ENCODE measurements around the gene S1PR2. TPM values are rescaled to one million over a fixed set of nuclear protein-coding genes. Genes with fewer than 3 reads are reported as not detected.

Gene S1PR2
- total and polyA plus RNA-seq, 4 donors: 3.3 to 14.3 (median 7.0) TPM

DNA sequence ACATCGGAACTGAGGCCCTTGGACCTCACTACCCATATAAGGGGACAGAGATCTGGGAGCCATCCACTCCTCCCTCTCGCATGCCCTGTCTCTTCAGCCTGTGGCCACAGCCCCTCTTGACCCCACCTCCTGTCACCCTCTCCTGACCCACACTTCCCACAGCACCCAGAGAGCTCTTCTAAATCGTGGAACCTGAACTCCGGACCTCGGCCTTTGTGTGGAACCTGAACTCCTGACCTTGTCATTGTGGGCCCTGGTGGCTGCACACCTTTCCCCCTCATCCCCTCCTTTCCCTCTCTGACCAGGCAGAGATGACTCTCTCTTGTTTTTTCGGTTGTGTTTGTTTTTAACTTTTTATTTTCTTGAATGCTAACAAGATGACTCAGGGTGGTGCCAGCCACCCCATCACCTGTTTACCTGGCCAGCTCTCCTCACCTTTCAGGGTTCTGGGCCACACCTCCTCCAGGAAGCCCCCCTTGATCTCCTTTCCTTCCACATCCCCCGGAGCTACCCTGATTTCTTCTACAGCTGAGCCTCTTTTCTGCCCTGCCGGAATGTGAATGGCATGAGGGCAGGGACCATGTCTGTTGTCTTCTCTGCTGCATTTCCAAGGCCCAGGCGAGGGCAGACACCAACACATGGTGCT lies 26.0 kb upstream of the S1PR2 start:
- DNase-seq (no peak), ATAC-seq (ENCODE audit: low FRiP score) (no peak)
- intact Hi-C loops (cut with DNase I): no loop called here
- Histone ChIP-seq H3K4me1 (ENCODE audit: control insufficient read depth in 1 of 2, insufficient read depth in 2 of 2, low read length in 2 of 2) (no peaks in the 10 kb centered on the region), H3K36me3 (ENCODE audit: control insufficient read depth in 1 of 2, insufficient read depth in 2 of 2, low read length in 1 of 2) (peaks cover 0 to 2% of the 10 kb centered on the region in 2 donors), H3K9me3 (ENCODE audit: control insufficient read depth, low read length) (no peaks in the 10 kb centered on the region), H3K27ac (ENCODE audit: low read depth in 1 of 2, low read length in 2 of 2) (no peak overlapping the region), H3K27me3 (ENCODE audit: control insufficient read depth in 1 of 2, insufficient read depth in 2 of 2, low read length in 1 of 2) (no peaks in the 10 kb centered on the region), H3K4me3 (ENCODE audit: low read length in 2 of 2) (no peak overlapping the region)
- 83 to 85% methylated on average over 9 of the region's 9 CpGs for WGBS, 2 donors

DNA sequence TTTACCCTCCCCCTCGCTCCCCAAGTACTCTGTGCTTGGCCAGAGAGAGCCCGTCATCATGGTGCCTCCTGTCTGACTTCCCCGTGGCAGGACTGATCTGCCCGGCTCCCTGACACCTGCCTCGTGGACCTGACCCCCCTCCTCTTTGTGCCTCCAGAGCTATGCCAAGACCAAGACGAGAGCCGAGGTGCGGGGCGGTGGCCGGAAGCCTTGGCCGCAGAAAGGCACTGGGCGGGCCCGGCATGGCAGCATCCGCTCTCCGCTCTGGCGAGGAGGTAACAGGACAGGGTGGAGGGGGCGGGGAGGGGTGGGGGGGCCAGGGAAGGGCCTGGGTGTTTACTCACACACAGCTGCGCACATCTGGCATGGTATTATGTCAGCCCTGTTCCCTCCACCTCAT lies 25.4 kb upstream of the S1PR2 start:
- H3K4me3 ChIP-seq (ENCODE audit: low read length in 2 of 2): no peak overlapping the region
- 86 to 87% methylated on average over 18 of the region's 18 CpGs for WGBS, 2 donors
- ATAC-seq (ENCODE audit: low FRiP score): no peak
- no peak for DNase-seq
- intact Hi-C loops (cut with DNase I): no loop called here
- H3K36me3 ChIP-seq (ENCODE audit: control insufficient read depth in 1 of 2, insufficient read depth in 2 of 2, low read length in 1 of 2): peaks cover 0 to 2% of the 10 kb centered on the region in 2 donors
- no peak overlapping the region for H3K27ac ChIP-seq (ENCODE audit: low read depth in 1 of 2, low read length in 2 of 2)
- H3K27me3 ChIP-seq (ENCODE audit: control insufficient read depth in 1 of 2, insufficient read depth in 2 of 2, low read length in 1 of 2): no peaks in the 10 kb centered on the region
- H3K9me3 ChIP-seq (ENCODE audit: control insufficient read depth, low read length): no peaks in the 10 kb centered on the region
- no peaks in the 10 kb centered on the region for H3K4me1 ChIP-seq (ENCODE audit: control insufficient read depth in 1 of 2, insufficient read depth in 2 of 2, low read length in 2 of 2)

DNA sequence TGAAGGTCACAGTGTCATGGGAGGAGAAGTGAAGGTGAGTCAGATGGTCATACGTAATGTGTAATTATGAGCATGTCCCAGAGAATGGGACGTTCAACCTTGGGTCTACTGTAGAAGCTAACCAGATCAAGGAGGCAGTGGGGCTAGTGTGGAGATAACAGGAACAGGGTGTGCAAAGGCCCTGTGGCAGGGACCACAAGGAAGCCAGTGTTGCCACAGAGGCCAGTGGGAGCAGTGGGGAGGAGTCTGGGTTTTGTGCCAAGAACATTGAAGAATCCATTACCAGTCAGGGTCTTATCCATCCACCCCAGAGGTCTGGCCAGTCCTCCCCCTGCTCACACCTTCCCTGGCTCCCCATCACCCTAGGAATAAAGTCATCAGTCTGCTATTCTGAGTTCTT lies 24.2 kb upstream of the S1PR2 start:
- intact Hi-C loops (cut with DNase I): no loop called here

GRCh38 chr19:10254244-10254643 lies 23.1 kb upstream of the S1PR2 start:
- peaks cover 0 to 2% of the 10 kb centered on the region in 2 donors for H3K36me3 ChIP-seq (ENCODE audit: control insufficient read depth in 1 of 2, insufficient read depth in 2 of 2, low read length in 1 of 2)
- no peaks in the 10 kb centered on the region for H3K9me3 ChIP-seq (ENCODE audit: control insufficient read depth, low read length)
- H3K4me3 ChIP-seq (ENCODE audit: low read length in 2 of 2): no peak overlapping the region
- no peaks in the 10 kb centered on the region for H3K27me3 ChIP-seq (ENCODE audit: control insufficient read depth in 1 of 2, insufficient read depth in 2 of 2, low read length in 1 of 2)
- H3K4me1 ChIP-seq (ENCODE audit: control insufficient read depth in 1 of 2, insufficient read depth in 2 of 2, low read length in 2 of 2): no peaks in the 10 kb centered on the region
- DNase-seq (no peak), ATAC-seq (ENCODE audit: low FRiP score) (no peak)
- intact Hi-C loops (cut with DNase I): loop anchor here in 1 of 2 donors (5.0 kb wide), 1 partner anchor 322 kb away; no protein-coding TSS in a partner anchor
- WGBS, 2 donors: 95 to 100% methylated on average over 3 of the region's 3 CpGs
- H3K27ac ChIP-seq (ENCODE audit: low read depth in 1 of 2, low read length in 2 of 2): no peak overlapping the region

More for the DNA sequence above, 24.2 kb upstream of the S1PR2 start:
- H3K4me1 ChIP-seq (ENCODE audit: control insufficient read depth in 1 of 2, insufficient read depth in 2 of 2, low read length in 2 of 2): no peaks in the 10 kb centered on the region
- H3K27ac ChIP-seq (ENCODE audit: low read depth in 1 of 2, low read length in 2 of 2): no peak overlapping the region
- DNase-seq: no peak
- H3K36me3 ChIP-seq (ENCODE audit: control insufficient read depth in 1 of 2, insufficient read depth in 2 of 2, low read length in 1 of 2): peaks cover 0 to 2% of the 10 kb centered on the region in 2 donors
- H3K9me3 ChIP-seq (ENCODE audit: control insufficient read depth, low read length): no peaks in the 10 kb centered on the region
- 91 to 96% methylated on average over 2 of the region's 2 CpGs for WGBS, 2 donors
- no peak for ATAC-seq (ENCODE audit: low FRiP score)
- H3K4me3 ChIP-seq (ENCODE audit: low read length in 2 of 2): no peak overlapping the region
- no peaks in the 10 kb centered on the region for H3K27me3 ChIP-seq (ENCODE audit: control insufficient read depth in 1 of 2, insufficient read depth in 2 of 2, low read length in 1 of 2)

- intact Hi-C loops (cut with DNase I): loop anchor here (2.0 to 5.0 kb wide), 2 partner anchors 146 to 320 kb away; partner anchors contain the start of gene PPAN (in 1 of the 2)
- Histone ChIP-seq H3K4me1 (ENCODE audit: control insufficient read depth in 1 of 2, insufficient read depth in 2 of 2, low read length in 2 of 2) (no peaks in the 10 kb centered on the region), H3K27ac (ENCODE audit: low read depth in 1 of 2, low read length in 2 of 2) (no peak overlapping the region), H3K36me3 (ENCODE audit: control insufficient read depth in 1 of 2, insufficient read depth in 2 of 2, low read length in 1 of 2) (peaks cover 0 to 2% of the 10 kb centered on the region in 2 donors), H3K27me3 (ENCODE audit: control insufficient read depth in 1 of 2, insufficient read depth in 2 of 2, low read length in 1 of 2) (no peaks in the 10 kb centered on the region), H3K9me3 (ENCODE audit: control insufficient read depth, low read length) (no peaks in the 10 kb centered on the region), H3K4me3 (ENCODE audit: low read length in 2 of 2) (peak overlapping the region; percentile 37 to 78)
- WGBS, 2 donors: 22 to 25% methylated on average over 8 of the region's 8 CpGs
- DNase-seq: no peak
- no peak for ATAC-seq (ENCODE audit: low FRiP score)
Observed at GRCh38 chr19:10252707-10253106, 21.6 kb upstream of the S1PR2 start.

GRCh38 chr19:10251792-10252694 lies 20.9 kb upstream of the S1PR2 start, which contains the start of gene MRPL4:
TSS of gene MRPL4 (plus strand) at chr19:10252214. CDS start at chr19:10252254, 40 bp downstream.
- H3K27me3 ChIP-seq (ENCODE audit: control insufficient read depth in 1 of 2, insufficient read depth in 2 of 2, low read length in 1 of 2): no peaks in the 10 kb centered on the region
- intact Hi-C loops (cut with DNase I): loop anchor here (2.0 to 5.0 kb wide), 4 partner anchors 57 to 321 kb away; partner anchors contain the start of genes DNMT1 (in 1 of the 2) and PPAN (in 1 of the 2)
- ATAC-seq (ENCODE audit: low FRiP score) (peak; percentile 96), DNase-seq (peak; percentile 97 to 98)
- WGBS, 2 donors: 0 to 1% methylated on average over 60 to 77 of the region's 77 CpGs
- no peak within 1 kb of the TSS for H3K27ac ChIP-seq (ENCODE audit: low read depth in 1 of 2, low read length in 2 of 2)
- no peaks in the 10 kb centered on the region for H3K36me3 ChIP-seq (ENCODE audit: control insufficient read depth in 1 of 2, insufficient read depth in 2 of 2, low read length in 1 of 2)
- no peaks in the 10 kb centered on the region for H3K4me1 ChIP-seq (ENCODE audit: control insufficient read depth in 1 of 2, insufficient read depth in 2 of 2, low read length in 2 of 2)
- no peaks in the 10 kb centered on the region for H3K9me3 ChIP-seq (ENCODE audit: control insufficient read depth, low read length)
- H3K4me3 ChIP-seq (ENCODE audit: low read length in 2 of 2): peak within 1 kb of the TSS; percentile 37 to 78

DNA sequence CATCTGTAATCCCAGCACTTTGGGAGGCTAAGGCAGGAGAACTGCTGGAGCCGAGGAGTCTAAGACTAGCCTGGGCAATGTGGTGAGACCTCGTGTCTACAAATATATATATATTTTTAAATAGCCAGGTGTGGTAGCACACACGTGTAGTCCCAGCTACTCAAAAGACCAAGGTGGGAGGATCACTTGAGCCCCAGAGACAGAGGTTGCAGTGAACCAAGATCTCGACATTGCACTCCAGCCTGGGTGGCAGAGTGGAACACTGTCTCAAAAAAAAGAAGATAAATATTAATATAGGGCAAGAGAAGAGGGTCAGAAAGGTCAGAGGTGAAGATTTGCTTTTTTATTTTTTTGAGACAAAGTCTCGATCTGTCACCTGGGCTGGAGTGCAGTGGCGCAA lies 15.4 kb upstream of the S1PR2 start:
- no peak for ATAC-seq (ENCODE audit: low FRiP score)
- no peaks in the 10 kb centered on the region for H3K27me3 ChIP-seq (ENCODE audit: control insufficient read depth in 1 of 2, insufficient read depth in 2 of 2, low read length in 1 of 2)
- 84 to 87% methylated on average over 6 of the region's 6 CpGs for WGBS, 2 donors
- H3K36me3 ChIP-seq (ENCODE audit: control insufficient read depth in 1 of 2, insufficient read depth in 2 of 2, low read length in 1 of 2): no peaks in the 10 kb centered on the region
- intact Hi-C loops (cut with DNase I): no loop called here
- no peaks in the 10 kb centered on the region for H3K9me3 ChIP-seq (ENCODE audit: control insufficient read depth, low read length)
- no peak overlapping the region for H3K27ac ChIP-seq (ENCODE audit: low read depth in 1 of 2, low read length in 2 of 2)
- no peaks in the 10 kb centered on the region for H3K4me1 ChIP-seq (ENCODE audit: control insufficient read depth in 1 of 2, insufficient read depth in 2 of 2, low read length in 2 of 2)
- DNase-seq: no peak
- no peak overlapping the region for H3K4me3 ChIP-seq (ENCODE audit: low read length in 2 of 2)

DNA sequence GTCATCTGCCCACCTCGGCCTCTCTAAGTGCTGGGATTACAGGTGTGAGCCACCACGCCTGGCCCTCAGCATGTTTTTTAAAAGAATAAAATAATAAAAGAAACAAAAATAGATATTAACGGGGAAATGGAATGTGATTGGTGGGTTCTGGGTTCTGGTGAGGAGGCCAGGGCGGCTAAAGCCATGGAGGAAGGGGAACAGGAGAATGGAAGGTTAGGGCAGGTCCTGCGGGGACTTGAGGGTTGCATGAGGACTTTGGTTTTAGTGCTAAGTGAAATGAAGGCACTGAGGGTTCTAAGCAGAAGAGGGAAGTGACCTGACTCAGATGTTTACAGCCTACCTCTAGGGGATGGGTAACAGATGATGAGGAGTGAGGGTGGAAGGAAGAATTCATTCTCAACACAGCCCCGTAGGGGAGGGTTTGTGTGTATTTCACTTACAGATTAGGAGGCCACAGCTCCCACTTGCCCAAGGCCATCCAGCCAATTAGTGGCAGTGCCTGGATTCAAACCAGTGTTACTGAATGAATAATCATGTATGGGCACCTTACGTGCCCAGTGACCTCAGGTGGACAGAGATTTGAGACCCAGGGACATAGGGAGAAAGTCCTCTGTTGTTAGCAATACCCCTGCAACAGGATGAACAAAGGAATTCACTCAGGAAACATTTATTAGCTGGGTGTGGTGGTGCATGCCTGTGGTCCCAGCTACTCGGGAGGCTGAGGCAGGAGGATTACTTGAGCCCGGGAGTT lies 14.2 kb upstream of the S1PR2 start:
- WGBS, 2 donors: 81 to 84% methylated on average over 9 of the region's 9 CpGs
- H3K27ac ChIP-seq (ENCODE audit: low read depth in 1 of 2, low read length in 2 of 2): no peak overlapping the region
- H3K4me1 ChIP-seq (ENCODE audit: control insufficient read depth in 1 of 2, insufficient read depth in 2 of 2, low read length in 2 of 2): no peaks in the 10 kb centered on the region
- no peaks in the 10 kb centered on the region for H3K36me3 ChIP-seq (ENCODE audit: control insufficient read depth in 1 of 2, insufficient read depth in 2 of 2, low read length in 1 of 2)
- DNase-seq (no peak), ATAC-seq (ENCODE audit: low FRiP score) (no peak)
- no peak overlapping the region for H3K4me3 ChIP-seq (ENCODE audit: low read length in 2 of 2)
- H3K9me3 ChIP-seq (ENCODE audit: control insufficient read depth, low read length): no peaks in the 10 kb centered on the region
- intact Hi-C loops (cut with DNase I): no loop called here
- no peaks in the 10 kb centered on the region for H3K27me3 ChIP-seq (ENCODE audit: control insufficient read depth in 1 of 2, insufficient read depth in 2 of 2, low read length in 1 of 2)

Data from aorta (tissue), 5 donors.